Gastroesophageal sphincter (tissue), 3 donors: ENCODE measurements around the gene EVPL.

Experiments
- EP300 ChIP-seq: sonication (generic); formaldehyde crosslinking; IDR thresholded peaks from one replicate; pipeline ENCODE4 v1.6.1; 2017; ENCODE audit warnings: antibody characterized with exemption, mild to moderate bottlenecking
- TF ChIP-seq, protein P1 (sequence below), 4 experiments: fragments of 200-600 bp in 2 of 4; fragments of 450-650 bp in 2 of 4; sonication (generic) in 1 of 4; IDR thresholded peaks; one replicate each; pipeline ENCODE4 v1.5.1; 2017 to 2019; ENCODE audit warnings: antibody characterized with exemption in 4 of 4, mild to moderate bottlenecking in 2 of 4, moderate library complexity in 2 of 4

DNA sequence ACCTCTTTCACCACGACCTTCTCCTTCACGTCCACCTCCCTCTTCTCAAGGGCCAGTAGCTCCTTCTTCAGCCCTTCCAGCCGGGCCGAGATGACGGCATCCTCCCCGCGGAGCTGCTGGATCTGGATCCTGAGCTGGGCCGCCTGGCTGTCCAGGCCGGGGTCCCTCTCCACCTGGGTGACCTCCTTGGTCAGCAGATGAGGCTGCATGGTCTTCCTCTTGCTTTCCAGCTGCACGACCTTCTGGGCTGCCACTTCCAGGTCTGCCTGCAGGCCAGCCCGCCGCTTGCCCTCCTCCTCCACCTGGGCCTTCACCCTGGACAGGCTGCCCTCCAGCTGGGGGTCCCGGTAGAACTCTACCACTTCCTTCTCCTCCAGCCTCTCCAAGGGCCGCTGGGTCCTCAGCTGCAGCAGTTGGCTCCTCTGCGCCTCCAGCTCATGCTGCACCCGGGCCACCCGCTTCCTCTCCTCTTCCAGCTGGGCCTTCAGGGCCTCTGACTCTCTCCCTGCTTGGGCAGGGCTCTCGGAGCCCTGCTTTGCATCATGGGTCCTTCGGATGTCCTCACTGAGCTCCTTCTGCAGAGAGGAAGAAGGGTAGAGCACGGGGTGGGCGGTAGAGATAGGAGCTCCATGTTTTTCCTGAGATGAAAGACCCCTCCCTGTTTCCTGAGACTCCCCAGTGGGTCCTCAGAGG lies 17.0 kb downstream of the EVPL start:
- TF ChIP-seq, protein P1, sequence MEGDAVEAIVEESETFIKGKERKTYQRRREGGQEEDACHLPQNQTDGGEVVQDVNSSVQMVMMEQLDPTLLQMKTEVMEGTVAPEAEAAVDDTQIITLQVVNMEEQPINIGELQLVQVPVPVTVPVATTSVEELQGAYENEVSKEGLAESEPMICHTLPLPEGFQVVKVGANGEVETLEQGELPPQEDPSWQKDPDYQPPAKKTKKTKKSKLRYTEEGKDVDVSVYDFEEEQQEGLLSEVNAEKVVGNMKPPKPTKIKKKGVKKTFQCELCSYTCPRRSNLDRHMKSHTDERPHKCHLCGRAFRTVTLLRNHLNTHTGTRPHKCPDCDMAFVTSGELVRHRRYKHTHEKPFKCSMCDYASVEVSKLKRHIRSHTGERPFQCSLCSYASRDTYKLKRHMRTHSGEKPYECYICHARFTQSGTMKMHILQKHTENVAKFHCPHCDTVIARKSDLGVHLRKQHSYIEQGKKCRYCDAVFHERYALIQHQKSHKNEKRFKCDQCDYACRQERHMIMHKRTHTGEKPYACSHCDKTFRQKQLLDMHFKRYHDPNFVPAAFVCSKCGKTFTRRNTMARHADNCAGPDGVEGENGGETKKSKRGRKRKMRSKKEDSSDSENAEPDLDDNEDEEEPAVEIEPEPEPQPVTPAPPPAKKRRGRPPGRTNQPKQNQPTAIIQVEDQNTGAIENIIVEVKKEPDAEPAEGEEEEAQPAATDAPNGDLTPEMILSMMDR (IDR thresholded peaks at IDR 0.05): no peak
- TF ChIP-seq EP300: no peak
